ENCODE data around the gene IFNA4. TPM values are rescaled to one million over a fixed set of nuclear protein-coding genes. Genes with fewer than 3 reads are reported as not detected.
"Not testable (repeated sequence)": the region's sequence is repeated elsewhere in the genome, so short reads cannot be mapped to it uniquely, and the experiment has no call there.

The IFNA4 gene
- not detected for total RNA-seq
- not detected for polyA plus RNA-seq (2013, experiment 1 of 2)
- not detected for polyA plus RNA-seq (2013, experiment 2 of 2)
- long read RNA-seq, experiment 1 = 0 reads
- long read RNA-seq, experiment 2 = 0 reads
- long read RNA-seq, experiment 3 = 0 reads
- long read RNA-seq, experiment 4 = 0 reads

GRCh38 chr9:21187487-21187886, at the start of gene IFNA4:
IFNA4 (minus strand) TSS chr9:21187587; CDS start chr9:21187531, 56 bp downstream.
- not testable (repeated sequence) for H3K36me3 Mint-ChIP-seq (ENCODE audit: low read depth); H3K4me1 Mint-ChIP-seq; H3K4me3 Mint-ChIP-seq; H3K9ac ChIP-seq (ENCODE audit: extremely low read depth, low read length, poor library complexity, severe bottlenecking); H3K4me1 ChIP-seq (ENCODE audit: control insufficient read depth, insufficient read depth, low read length); H3K27ac Mint-ChIP-seq; H3K36me3 ChIP-seq (ENCODE audit: control insufficient read depth, insufficient read depth, low read length); H3K9me3 Mint-ChIP-seq; H3K9me3 ChIP-seq (ENCODE audit: control insufficient read depth, low read length); H3K27ac ChIP-seq (ENCODE audit: low read depth, low read length); H3K27me3 ChIP-seq (ENCODE audit: control insufficient read depth, insufficient read depth, low read length, poor library complexity, severe bottlenecking); H3K4me3 ChIP-seq (ENCODE audit: low read length); DNase-seq
- 80% methylated on average over 1 of the region's 3 CpGs; no CpG with 5 or more reads in 1 of the 2 experiments for WGBS, 2 experiments (ENCODE audit: insufficient coverage in 1 of 2, insufficient read length in 1 of 2)
- peaks cover 13% of the 10 kb centered on the region for H3K27me3 Mint-ChIP-seq (ENCODE audit: insufficient read depth)

GRCh38 chr9:21236360-21236714, 49.0 kb upstream of the IFNA4 start:
- not testable (repeated sequence) for DNase-seq; H3K9me3 Mint-ChIP-seq; H3K4me1 Mint-ChIP-seq; H3K9me3 ChIP-seq (ENCODE audit: control insufficient read depth, low read length); H3K4me1 ChIP-seq (ENCODE audit: control insufficient read depth, insufficient read depth, low read length); H3K27ac Mint-ChIP-seq; H3K9ac ChIP-seq (ENCODE audit: extremely low read depth, low read length, poor library complexity, severe bottlenecking); H3K36me3 Mint-ChIP-seq (ENCODE audit: low read depth); H3K4me3 Mint-ChIP-seq; H3K27ac ChIP-seq (ENCODE audit: low read depth, low read length); H3K4me3 ChIP-seq (ENCODE audit: low read length); H3K36me3 ChIP-seq (ENCODE audit: control insufficient read depth, insufficient read depth, low read length)
- WGBS, 2 experiments (ENCODE audit: insufficient coverage in 1 of 2, insufficient read length in 1 of 2) = 74% methylated on average over 1 of the region's 1 CpG; no CpG with 5 or more reads in 1 of the 2 experiments
- H3K27me3 Mint-ChIP-seq (ENCODE audit: insufficient read depth) = peaks cover 75% of the 10 kb centered on the region
- H3K27me3 ChIP-seq (ENCODE audit: control insufficient read depth, insufficient read depth, low read length, poor library complexity, severe bottlenecking) = peaks cover 37% of the 10 kb centered on the region

DNA sequence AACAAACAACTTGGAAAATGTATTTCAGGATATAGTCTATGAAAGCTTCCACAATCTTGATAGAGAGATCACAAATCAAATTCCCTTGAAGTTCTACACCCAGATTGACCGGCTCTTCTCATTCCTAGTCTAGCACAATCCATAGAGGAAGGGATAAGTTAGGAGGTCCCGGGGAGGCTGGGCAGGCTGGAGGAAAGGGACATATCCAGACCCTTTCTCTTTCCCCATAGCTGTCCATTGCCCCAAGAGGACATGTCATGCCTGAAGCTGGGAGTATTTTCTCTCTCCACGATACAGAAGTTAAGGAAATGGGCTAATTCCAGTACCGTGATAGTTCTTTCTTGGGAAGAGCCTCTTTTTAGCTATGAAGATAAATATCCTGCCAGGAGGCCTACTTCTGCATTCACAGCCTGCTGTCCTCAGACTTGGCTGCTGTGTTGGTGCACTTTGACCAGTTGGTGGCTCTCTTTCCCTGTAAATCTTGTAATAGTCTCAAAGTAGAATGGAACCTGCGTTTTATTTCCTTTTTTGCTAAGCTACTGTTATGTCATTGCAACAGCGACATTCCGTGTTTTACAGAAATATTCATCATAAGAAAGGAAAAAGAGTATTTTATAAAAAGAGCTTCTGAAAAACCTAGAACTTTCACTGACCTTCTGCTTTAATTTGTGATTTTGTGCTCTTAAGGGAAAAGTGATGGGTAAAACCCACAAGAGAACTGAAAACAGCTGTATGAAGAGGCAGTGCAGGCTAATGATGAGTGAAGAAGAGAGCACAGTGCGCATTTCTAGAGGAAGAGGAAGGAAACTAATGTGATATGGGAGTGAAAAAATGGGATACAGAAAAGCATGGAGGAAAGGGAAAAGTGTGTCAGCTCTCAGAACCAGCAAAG, 48.3 kb upstream of the IFNA4 start:
- H3K27ac ChIP-seq (ENCODE audit: low read depth, low read length); H3K4me1 ChIP-seq (ENCODE audit: control insufficient read depth, insufficient read depth, low read length); H3K27ac Mint-ChIP-seq; H3K36me3 ChIP-seq (ENCODE audit: control insufficient read depth, insufficient read depth, low read length); H3K9ac ChIP-seq (ENCODE audit: extremely low read depth, low read length, poor library complexity, severe bottlenecking); H3K36me3 Mint-ChIP-seq (ENCODE audit: low read depth); H3K9me3 ChIP-seq (ENCODE audit: control insufficient read depth, low read length); H3K4me3 ChIP-seq (ENCODE audit: low read length); H3K4me3 Mint-ChIP-seq; H3K9me3 Mint-ChIP-seq; H3K4me1 Mint-ChIP-seq: not testable (repeated sequence)
- peaks cover 32% of the 10 kb centered on the region for H3K27me3 ChIP-seq (ENCODE audit: control insufficient read depth, insufficient read depth, low read length, poor library complexity, severe bottlenecking)
- 18 to 55% methylated on average over 3 to 8 of the region's 8 CpGs for WGBS, 2 experiments (ENCODE audit: insufficient coverage in 1 of 2, insufficient read length in 1 of 2)
- H3K27me3 Mint-ChIP-seq (ENCODE audit: insufficient read depth) = peaks cover 76% of the 10 kb centered on the region
- DNase-seq = peak; percentile 72
- TF ChIP-seq CTCF (conservative IDR thresholded peaks at IDR 0.05) = peak; percentile 78

DNA sequence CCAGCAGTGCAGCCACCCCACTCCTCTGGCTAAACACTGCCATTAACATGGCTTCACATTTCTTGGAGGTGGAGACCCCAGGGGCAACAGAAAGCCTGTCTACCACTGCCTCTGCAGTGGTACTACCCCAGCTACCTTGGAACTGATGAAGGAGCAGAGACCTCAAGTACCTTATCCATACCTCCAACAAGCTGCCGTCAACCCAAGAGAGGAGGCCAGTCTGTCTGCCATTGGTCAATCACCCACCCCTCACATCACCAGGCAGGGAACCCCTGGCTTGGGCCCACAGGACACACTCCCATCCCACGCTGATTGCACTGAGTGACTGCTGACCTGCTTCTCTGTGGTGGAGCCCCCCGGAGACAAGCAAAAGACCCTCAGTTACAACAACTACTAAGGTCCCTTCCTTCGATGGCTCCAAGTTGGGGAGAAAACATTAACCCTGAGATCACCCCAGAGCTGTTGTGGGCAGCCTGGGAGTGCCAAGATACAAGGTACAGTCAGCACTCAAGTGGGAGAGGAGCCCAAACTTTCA, 46.8 kb upstream of the IFNA4 start:
- peaks cover 23% of the 10 kb centered on the region for H3K27me3 ChIP-seq (ENCODE audit: control insufficient read depth, insufficient read depth, low read length, poor library complexity, severe bottlenecking)
- Mint-ChIP-seq H3K9me3 (no peaks in the 10 kb centered on the region), H3K27ac (no peak overlapping the region), H3K4me1 (no peaks in the 10 kb centered on the region), H3K4me3 (no peak overlapping the region), H3K36me3 (ENCODE audit: low read depth) (no peaks in the 10 kb centered on the region), H3K27me3 (ENCODE audit: insufficient read depth) (peaks cover 68% of the 10 kb centered on the region)
- no peak overlapping the region for H3K27ac ChIP-seq (ENCODE audit: low read depth, low read length)
- no peak overlapping the region for H3K9ac ChIP-seq (ENCODE audit: extremely low read depth, low read length, poor library complexity, severe bottlenecking)
- TF ChIP-seq CTCF (conservative IDR thresholded peaks at IDR 0.05) = no peak
- no peaks in the 10 kb centered on the region for H3K9me3 ChIP-seq (ENCODE audit: control insufficient read depth, low read length)
- no peak overlapping the region for H3K4me3 ChIP-seq (ENCODE audit: low read length)
- no peaks in the 10 kb centered on the region for H3K36me3 ChIP-seq (ENCODE audit: control insufficient read depth, insufficient read depth, low read length)
- H3K4me1 ChIP-seq (ENCODE audit: control insufficient read depth, insufficient read depth, low read length) = no peaks in the 10 kb centered on the region
- no peak for DNase-seq
- 87 to 93% methylated on average over 2 to 4 of the region's 4 CpGs for WGBS, 2 experiments (ENCODE audit: insufficient coverage in 1 of 2, insufficient read length in 1 of 2)
